HepG2 (cell line): ENCODE results near the gene OTUB2. TPM values are rescaled to one million over a fixed set of nuclear protein-coding genes. Genes with fewer than 3 reads are reported as not detected.

Experiments
- FOXA1 ChIP-seq, 2 experiments: fragments of 450-650 bp in 1 of 2; sonication (generic) in 1 of 2; formaldehyde crosslinking in 1 of 2; IDR thresholded peaks; 2 replicates each; pipeline versions ENCODE4 v1.4.0 to v1.6.1; 2016 to 2020; ENCODE audit warnings: missing genetic modification reagents in 1 of 2
- FOXO1 ChIP-seq: sonication (generic); formaldehyde crosslinking; IDR thresholded peaks from 2 replicates; pipeline ENCODE4 v1.4.0; 2020; ENCODE audit warnings: missing genetic modification reagents
- IRX3 ChIP-seq: sonication (generic); formaldehyde crosslinking; IDR thresholded peaks from 2 replicates; pipeline ENCODE4 v1.8.1; 2023; ENCODE audit warnings: mild to moderate bottlenecking, low read depth, missing genetic modification reagents, borderline replicate concordance
- JUN ChIP-seq: sonication (generic); formaldehyde crosslinking; IDR thresholded peaks from 2 replicates; pipeline ENCODE4 v1.4.0; 2020; ENCODE audit warnings: mild to moderate bottlenecking, missing genetic modification reagents
- NFIC ChIP-seq: IDR thresholded peaks from 2 replicates; pipeline ENCODE4 v1.6.1; 2012; ENCODE audit warnings: mild to moderate bottlenecking, low read length, inconsistent platforms
- SALL1 ChIP-seq: sonication (generic); formaldehyde crosslinking; IDR thresholded peaks from 2 replicates; pipeline ENCODE4 v1.8.0; 2022; ENCODE audit warnings: mild to moderate bottlenecking, missing genetic modification reagents
- TRIM24 ChIP-seq: sonication (generic); formaldehyde crosslinking; IDR thresholded peaks from 2 replicates; pipeline ENCODE4 v1.8.0; 2022; ENCODE audit warnings: mild to moderate bottlenecking, missing genetic modification reagents
- ZBTB7A ChIP-seq: sonication (generic); formaldehyde crosslinking; IDR thresholded peaks from 2 replicates; pipeline ENCODE4 v1.8.0; 2022; ENCODE audit warnings: mild to moderate bottlenecking, missing genetic modification reagents
- ZNF720 ChIP-seq: sonication (generic); formaldehyde crosslinking; IDR thresholded peaks from 2 replicates; pipeline ENCODE4 v1.4.0; 2020; ENCODE audit warnings: missing genetic modification reagents
- ZNF841 ChIP-seq: sonication (generic); formaldehyde crosslinking; IDR thresholded peaks from 2 replicates; pipeline ENCODE4 v1.8.1; 2023; ENCODE audit warnings: missing genetic modification reagents, borderline replicate concordance
- polyA plus RNA-seq, 8 experiments: library from polyadenylated mRNA; depleted of rRNA in 3 of 8; stranded (reverse) in 7 of 8; unstranded in 1 of 8; fragments of >200 nt; fragmentation: Illumina TruSeq in 4 of 8; extraction: Trizol in 4 of 8; gene quantifications; 2 replicates each; pipeline versions ENCODE4 v1.2.1 to v1.2.3, GENCODE V29; 2011 to 2016; ENCODE audit warnings: low read depth in 4 of 8, missing spikeins in 1 of 8, mixed read lengths in 1 of 8; ENCODE audit not compliant: insufficient read depth in 1 of 8
- total RNA-seq, 5 experiments: library from RNA; depleted of rRNA; stranded (reverse); fragments of >200 nt; fragmentation: Illumina TruSeq; extraction: Trizol; gene quantifications; 2 replicates each; pipeline ENCODE4 v1.2.3, GENCODE V29; 2016; ENCODE audit warnings: low read depth in 1 of 5
- TF ChIP-seq, protein P1 (sequence below): sonication (generic); formaldehyde crosslinking; IDR thresholded peaks from 2 replicates; pipeline ENCODE4 v1.5.0; 2020; ENCODE audit warnings: mild to moderate bottlenecking, missing genetic modification reagents, borderline replicate concordance
- TF ChIP-seq, protein P2 (sequence below): sonication (generic); formaldehyde crosslinking; IDR thresholded peaks from 2 replicates; pipeline ENCODE4 v1.4.0; 2020; ENCODE audit warnings: missing genetic modification reagents, borderline replicate concordance
- TF ChIP-seq, protein P3 (sequence below): sonication (generic); formaldehyde crosslinking; IDR thresholded peaks from 2 replicates; pipeline ENCODE4 v1.5.1; 2020; ENCODE audit warnings: mild to moderate bottlenecking, missing genetic modification reagents, moderate library complexity
- TF ChIP-seq, protein P4 (sequence below): sonication (generic); IDR thresholded peaks from 2 replicates; pipeline ENCODE4 v1.6.1; 2016; ENCODE audit warnings: low read depth, borderline replicate concordance

Gene OTUB2
- total and polyA plus RNA-seq, 2 of the 13 experiments (the other 11 are each of a cell fraction or from before 2014, with no cell fraction given) = 2.2 to 2.4 TPM

DNA sequence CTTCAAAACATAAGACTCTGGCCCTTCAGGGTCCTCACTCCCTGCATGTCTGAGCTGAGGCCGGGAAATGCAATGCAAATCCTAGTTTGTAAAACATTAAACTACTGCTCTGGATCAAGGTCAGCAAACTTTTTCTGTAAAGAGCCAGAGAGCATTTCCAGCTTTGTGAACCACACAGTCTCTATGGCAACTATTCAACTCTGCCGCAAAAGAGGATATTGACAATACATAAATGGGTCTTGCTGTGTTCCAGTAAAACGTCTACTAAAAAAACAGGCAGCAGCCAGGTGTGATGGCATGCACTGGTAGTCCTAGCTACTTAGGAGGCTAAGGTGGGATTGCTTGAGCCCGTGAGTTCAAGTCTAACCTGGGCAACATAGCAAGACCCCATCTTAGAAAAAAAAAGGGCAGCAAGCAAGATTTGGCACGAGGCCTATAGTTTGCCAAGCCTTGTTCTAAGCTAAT lies 32.6 kb downstream of the OTUB2 start (continued):
- TF ChIP-seq, protein P1, sequence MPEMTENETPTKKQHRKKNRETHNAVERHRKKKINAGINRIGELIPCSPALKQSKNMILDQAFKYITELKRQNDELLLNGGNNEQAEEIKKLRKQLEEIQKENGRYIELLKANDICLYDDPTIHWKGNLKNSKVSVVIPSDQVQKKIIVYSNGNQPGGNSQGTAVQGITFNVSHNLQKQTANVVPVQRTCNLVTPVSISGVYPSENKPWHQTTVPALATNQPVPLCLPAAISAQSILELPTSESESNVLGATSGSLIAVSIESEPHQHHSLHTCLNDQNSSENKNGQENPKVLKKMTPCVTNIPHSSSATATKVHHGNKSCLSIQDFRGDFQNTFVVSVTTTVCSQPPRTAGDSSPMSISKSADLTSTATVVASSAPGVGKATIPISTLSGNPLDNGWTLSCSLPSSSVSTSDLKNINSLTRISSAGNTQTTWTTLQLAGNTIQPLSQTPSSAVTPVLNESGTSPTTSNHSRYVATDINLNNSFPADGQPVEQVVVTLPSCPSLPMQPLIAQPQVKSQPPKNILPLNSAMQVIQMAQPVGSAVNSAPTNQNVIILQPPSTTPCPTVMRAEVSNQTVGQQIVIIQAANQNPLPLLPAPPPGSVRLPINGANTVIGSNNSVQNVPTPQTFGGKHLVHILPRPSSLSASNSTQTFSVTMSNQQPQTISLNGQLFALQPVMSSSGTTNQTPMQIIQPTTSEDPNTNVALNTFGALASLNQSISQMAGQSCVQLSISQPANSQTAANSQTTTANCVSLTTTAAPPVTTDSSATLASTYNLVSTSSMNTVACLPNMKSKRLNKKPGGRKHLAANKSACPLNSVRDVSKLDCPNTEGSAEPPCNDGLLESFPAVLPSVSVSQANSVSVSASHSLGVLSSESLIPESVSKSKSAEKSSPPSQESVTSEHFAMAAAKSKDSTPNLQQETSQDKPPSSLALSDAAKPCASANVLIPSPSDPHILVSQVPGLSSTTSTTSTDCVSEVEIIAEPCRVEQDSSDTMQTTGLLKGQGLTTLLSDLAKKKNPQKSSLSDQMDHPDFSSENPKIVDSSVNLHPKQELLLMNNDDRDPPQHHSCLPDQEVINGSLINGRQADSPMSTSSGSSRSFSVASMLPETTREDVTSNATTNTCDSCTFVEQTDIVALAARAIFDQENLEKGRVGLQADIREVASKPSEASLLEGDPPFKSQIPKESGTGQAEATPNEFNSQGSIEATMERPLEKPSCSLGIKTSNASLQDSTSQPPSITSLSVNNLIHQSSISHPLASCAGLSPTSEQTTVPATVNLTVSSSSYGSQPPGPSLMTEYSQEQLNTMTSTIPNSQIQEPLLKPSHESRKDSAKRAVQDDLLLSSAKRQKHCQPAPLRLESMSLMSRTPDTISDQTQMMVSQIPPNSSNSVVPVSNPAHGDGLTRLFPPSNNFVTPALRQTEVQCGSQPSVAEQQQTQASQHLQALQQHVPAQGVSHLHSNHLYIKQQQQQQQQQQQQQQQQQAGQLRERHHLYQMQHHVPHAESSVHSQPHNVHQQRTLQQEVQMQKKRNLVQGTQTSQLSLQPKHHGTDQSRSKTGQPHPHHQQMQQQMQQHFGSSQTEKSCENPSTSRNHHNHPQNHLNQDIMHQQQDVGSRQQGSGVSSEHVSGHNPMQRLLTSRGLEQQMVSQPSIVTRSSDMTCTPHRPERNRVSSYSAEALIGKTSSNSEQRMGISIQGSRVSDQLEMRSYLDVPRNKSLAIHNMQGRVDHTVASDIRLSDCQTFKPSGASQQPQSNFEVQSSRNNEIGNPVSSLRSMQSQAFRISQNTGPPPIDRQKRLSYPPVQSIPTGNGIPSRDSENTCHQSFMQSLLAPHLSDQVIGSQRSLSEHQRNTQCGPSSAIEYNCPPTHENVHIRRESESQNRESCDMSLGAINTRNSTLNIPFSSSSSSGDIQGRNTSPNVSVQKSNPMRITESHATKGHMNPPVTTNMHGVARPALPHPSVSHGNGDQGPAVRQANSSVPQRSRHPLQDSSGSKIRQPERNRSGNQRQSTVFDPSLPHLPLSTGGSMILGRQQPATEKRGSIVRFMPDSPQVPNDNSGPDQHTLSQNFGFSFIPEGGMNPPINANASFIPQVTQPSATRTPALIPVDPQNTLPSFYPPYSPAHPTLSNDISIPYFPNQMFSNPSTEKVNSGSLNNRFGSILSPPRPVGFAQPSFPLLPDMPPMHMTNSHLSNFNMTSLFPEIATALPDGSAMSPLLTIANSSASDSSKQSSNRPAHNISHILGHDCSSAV = no peak
- no peak for TF ChIP-seq ZBTB7A (CRISPR knock-in tag)
- no peak for TF ChIP-seq ZNF841 (CRISPR knock-in tag)
- no peak for TF ChIP-seq ZNF720
- TF ChIP-seq JUN (CRISPR knock-in tag) = no peak
- TF ChIP-seq FOXA1 (IDR thresholded peaks at IDR 0.05) = no peak
- TF ChIP-seq FOXA1 (CRISPR knock-in tag; IDR thresholded peaks at IDR 0.05) = peak; percentile 86
- TF ChIP-seq, protein P2, sequence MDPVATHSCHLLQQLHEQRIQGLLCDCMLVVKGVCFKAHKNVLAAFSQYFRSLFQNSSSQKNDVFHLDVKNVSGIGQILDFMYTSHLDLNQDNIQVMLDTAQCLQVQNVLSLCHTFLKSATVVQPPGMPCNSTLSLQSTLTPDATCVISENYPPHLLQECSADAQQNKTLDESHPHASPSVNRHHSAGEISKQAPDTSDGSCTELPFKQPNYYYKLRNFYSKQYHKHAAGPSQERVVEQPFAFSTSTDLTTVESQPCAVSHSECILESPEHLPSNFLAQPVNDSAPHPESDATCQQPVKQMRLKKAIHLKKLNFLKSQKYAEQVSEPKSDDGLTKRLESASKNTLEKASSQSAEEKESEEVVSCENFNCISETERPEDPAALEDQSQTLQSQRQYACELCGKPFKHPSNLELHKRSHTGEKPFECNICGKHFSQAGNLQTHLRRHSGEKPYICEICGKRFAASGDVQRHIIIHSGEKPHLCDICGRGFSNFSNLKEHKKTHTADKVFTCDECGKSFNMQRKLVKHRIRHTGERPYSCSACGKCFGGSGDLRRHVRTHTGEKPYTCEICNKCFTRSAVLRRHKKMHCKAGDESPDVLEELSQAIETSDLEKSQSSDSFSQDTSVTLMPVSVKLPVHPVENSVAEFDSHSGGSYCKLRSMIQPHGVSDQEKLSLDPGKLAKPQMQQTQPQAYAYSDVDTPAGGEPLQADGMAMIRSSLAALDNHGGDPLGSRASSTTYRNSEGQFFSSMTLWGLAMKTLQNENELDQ (CRISPR knock-in tag) = no peak
- TF ChIP-seq TRIM24 = no peak
- TF ChIP-seq NFIC = no peak
- TF ChIP-seq SALL1 = peak; percentile 93
- no peak for TF ChIP-seq IRX3 (CRISPR knock-in tag)
- TF ChIP-seq, protein P3, sequence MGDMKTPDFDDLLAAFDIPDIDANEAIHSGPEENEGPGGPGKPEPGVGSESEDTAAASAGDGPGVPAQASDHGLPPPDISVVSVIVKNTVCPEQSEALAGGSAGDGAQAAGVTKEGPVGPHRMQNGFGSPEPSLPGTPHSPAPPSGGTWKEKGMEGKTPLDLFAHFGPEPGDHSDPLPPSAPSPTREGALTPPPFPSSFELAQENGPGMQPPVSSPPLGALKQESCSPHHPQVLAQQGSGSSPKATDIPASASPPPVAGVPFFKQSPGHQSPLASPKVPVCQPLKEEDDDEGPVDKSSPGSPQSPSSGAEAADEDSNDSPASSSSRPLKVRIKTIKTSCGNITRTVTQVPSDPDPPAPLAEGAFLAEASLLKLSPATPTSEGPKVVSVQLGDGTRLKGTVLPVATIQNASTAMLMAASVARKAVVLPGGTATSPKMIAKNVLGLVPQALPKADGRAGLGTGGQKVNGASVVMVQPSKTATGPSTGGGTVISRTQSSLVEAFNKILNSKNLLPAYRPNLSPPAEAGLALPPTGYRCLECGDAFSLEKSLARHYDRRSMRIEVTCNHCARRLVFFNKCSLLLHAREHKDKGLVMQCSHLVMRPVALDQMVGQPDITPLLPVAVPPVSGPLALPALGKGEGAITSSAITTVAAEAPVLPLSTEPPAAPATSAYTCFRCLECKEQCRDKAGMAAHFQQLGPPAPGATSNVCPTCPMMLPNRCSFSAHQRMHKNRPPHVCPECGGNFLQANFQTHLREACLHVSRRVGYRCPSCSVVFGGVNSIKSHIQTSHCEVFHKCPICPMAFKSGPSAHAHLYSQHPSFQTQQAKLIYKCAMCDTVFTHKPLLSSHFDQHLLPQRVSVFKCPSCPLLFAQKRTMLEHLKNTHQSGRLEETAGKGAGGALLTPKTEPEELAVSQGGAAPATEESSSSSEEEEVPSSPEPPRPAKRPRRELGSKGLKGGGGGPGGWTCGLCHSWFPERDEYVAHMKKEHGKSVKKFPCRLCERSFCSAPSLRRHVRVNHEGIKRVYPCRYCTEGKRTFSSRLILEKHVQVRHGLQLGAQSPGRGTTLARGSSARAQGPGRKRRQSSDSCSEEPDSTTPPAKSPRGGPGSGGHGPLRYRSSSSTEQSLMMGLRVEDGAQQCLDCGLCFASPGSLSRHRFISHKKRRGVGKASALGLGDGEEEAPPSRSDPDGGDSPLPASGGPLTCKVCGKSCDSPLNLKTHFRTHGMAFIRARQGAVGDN (CRISPR knock-in tag) = no peak
- TF ChIP-seq, protein P4, sequence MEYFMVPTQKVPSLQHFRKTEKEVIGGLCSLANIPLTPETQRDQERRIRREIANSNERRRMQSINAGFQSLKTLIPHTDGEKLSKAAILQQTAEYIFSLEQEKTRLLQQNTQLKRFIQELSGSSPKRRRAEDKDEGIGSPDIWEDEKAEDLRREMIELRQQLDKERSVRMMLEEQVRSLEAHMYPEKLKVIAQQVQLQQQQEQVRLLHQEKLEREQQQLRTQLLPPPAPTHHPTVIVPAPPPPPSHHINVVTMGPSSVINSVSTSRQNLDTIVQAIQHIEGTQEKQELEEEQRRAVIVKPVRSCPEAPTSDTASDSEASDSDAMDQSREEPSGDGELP = no peak; the same call in 1 of the 2 replicates
- peak; percentile 71; the same call in 1 of the 2 replicates for TF ChIP-seq FOXO1 (CRISPR knock-in tag)
